Measurements from ENCODE around the gene IL12B. TPM values are rescaled to one million over a fixed set of nuclear protein-coding genes. Genes with fewer than 3 reads are reported as not detected.

IL12B gene
- total RNA-seq (2022; extraction: Qiagen RNA extraction) = 0.06 to 0.12 TPM (median 0.07 TPM) in 3 of 5 replicates, not detected in the others

DNA sequence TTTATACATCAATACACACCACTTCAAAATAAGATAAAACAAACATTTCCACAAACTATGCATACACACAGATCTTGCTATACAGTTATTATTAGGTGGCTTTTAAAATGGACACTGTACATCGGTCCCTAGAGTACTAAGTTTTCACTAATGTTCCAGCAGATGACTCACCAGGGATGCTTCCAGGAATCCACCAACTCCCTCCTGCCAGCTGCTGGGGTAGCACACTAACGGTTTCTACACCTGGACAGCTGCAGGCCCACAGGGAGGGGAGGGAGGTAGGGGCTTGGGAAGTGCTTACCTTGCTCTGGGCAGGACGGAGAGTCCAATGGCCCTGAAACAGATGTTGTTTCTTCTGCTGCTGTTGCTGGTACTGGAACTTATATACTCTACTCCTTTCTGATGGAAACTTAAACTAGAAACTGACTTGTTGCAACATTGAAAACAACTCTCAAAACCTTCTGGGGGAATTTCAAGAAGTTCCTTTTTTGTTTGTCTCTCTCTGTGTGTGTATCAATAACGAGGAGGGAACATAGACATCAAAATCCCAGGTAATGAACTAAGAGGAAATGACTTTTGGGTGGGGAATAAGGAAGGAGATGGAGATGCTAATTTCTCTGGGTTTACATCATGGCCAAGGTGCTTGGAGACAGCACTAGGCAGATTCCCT, at the start of gene IL12B:
Gene IL12B, minus strand, starts transcription at position 357 of the 670 bp plus-strand sequence. CDS start 3,705 bp downstream, outside the sequence.

Other genes with a start within 250 kb of the IL12B start
- gene EBF1, start 230.6 kb downstream of the IL12B start, total RNA-seq (2022; extraction: Qiagen RNA extraction) = 0.38 to 0.74 TPM (median 0.45 TPM) in 5 replicates
- 132 to 158 TPM (median 144 TPM) in 5 replicates for gene RNF145, start 120.9 kb downstream of the IL12B start, total RNA-seq (2022; extraction: Qiagen RNA extraction)
- 32.0 to 43.4 TPM (median 33.5 TPM) in 5 replicates for gene UBLCP1, start 67.2 kb downstream of the IL12B start, total RNA-seq (2022; extraction: Qiagen RNA extraction)

Measured in A549 treated with Hydrocortisone at 1 μM for 4 hours (cell line).